Measurements from ENCODE around the gene S100B. TPM values are rescaled to one million over a fixed set of nuclear protein-coding genes. Genes with fewer than 3 reads are reported as not detected.

Gene S100B
- total RNA-seq, 4 donors from 2014 or later: 10.6 to 37.2 (median 23.2) TPM

GRCh38 chr21:46569081-46569480 lies 35.8 kb downstream of the S100B start:
- Histone ChIP-seq H3K27me3 (no peaks in the 10 kb centered on the region), H3K36me3 (peaks cover 0 to 36% (median 12%) of the 10 kb centered on the region in 4 donors), H3K9me3 (peaks cover 4% of the 10 kb centered on the region in 2 donors), H3K4me1 (no peaks in the 10 kb centered on the region), H3K27ac (no peak overlapping the region), H3K4me3 (no peak overlapping the region)
- WGBS, 2 donors (ENCODE audit: low coverage in 1 of 2): 89 to 94% methylated on average over 1 of the region's 1 CpG
- TF ChIP-seq POLR2A (IDR thresholded peaks at IDR 0.05): no peak
- no peak for TF ChIP-seq EP300 (IDR thresholded peaks at IDR 0.05; ENCODE audit: low read depth)
- TF ChIP-seq POLR2AphosphoS5 (IDR thresholded peaks at IDR 0.05): no peak
- TF ChIP-seq, protein P1, sequence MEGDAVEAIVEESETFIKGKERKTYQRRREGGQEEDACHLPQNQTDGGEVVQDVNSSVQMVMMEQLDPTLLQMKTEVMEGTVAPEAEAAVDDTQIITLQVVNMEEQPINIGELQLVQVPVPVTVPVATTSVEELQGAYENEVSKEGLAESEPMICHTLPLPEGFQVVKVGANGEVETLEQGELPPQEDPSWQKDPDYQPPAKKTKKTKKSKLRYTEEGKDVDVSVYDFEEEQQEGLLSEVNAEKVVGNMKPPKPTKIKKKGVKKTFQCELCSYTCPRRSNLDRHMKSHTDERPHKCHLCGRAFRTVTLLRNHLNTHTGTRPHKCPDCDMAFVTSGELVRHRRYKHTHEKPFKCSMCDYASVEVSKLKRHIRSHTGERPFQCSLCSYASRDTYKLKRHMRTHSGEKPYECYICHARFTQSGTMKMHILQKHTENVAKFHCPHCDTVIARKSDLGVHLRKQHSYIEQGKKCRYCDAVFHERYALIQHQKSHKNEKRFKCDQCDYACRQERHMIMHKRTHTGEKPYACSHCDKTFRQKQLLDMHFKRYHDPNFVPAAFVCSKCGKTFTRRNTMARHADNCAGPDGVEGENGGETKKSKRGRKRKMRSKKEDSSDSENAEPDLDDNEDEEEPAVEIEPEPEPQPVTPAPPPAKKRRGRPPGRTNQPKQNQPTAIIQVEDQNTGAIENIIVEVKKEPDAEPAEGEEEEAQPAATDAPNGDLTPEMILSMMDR (IDR thresholded peaks at IDR 0.05): no peak
- no peak for DNase-seq
- intact Hi-C loops (cut with DNase I; ENCODE audit: low total_unique reads): no loop called here
- in situ Hi-C loops (cut with MboI; ENCODE audit: low pct_ligation_motif_present in 1 of 4, low pct_unique_long_range_greater_than_20kb in 1 of 4, low sequenced_read_pairs in 3 of 4): no loop called here

DNA sequence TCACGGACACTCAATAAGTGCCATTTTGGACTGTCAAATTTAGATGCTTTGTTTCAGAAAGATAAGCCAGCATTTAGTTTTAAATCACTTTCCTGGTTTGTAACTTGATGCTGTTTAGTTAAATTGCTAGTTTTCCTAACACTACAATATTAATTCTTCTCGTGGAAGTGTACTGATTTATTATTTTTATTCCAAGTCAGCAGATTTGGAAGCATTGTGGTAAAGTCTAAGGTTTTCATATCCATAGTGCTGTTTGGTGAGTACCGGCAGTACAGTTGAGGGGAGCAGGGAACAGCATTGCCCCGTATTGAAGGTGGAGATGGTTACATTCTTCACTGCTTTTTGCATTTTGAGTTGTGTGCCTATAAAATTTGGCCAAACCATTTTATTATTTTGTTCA lies 36.3 kb downstream of the S100B start:
- H3K4me3 ChIP-seq: no peak overlapping the region
- peaks cover 0 to 41% (median 12%) of the 10 kb centered on the region in 4 donors for H3K36me3 ChIP-seq
- no peaks in the 10 kb centered on the region for H3K27me3 ChIP-seq
- in situ Hi-C loops (cut with MboI; ENCODE audit: low pct_ligation_motif_present in 1 of 4, low pct_unique_long_range_greater_than_20kb in 1 of 4, low sequenced_read_pairs in 3 of 4): no loop called here
- TF ChIP-seq POLR2A (IDR thresholded peaks at IDR 0.05) (no peak), EP300 (IDR thresholded peaks at IDR 0.05; ENCODE audit: low read depth) (no peak), POLR2AphosphoS5 (IDR thresholded peaks at IDR 0.05) (no peak)
- TF ChIP-seq, protein P1 (IDR thresholded peaks at IDR 0.05): no peak
- DNase-seq: no peak
- no peak overlapping the region for H3K27ac ChIP-seq
- 88 to 93% methylated on average over 4 of the region's 4 CpGs for WGBS, 2 donors (ENCODE audit: low coverage in 1 of 2)
- H3K9me3 ChIP-seq: peaks cover 4% of the 10 kb centered on the region in 2 donors
- H3K4me1 ChIP-seq: no peaks in the 10 kb centered on the region
- intact Hi-C loops (cut with DNase I; ENCODE audit: low total_unique reads): no loop called here

GRCh38 chr21:46567348-46567747 lies 37.5 kb downstream of the S100B start:
- 94 to 100% methylated on average over 1 to 15 of the region's 15 CpGs for WGBS, 2 donors (ENCODE audit: low coverage in 1 of 2)
- Histone ChIP-seq H3K27me3 (no peaks in the 10 kb centered on the region), H3K9me3 (no peaks in the 10 kb centered on the region), H3K27ac (no peak overlapping the region), H3K36me3 (peaks cover 0 to 34% (median 13%) of the 10 kb centered on the region in 4 donors), H3K4me3 (no peak overlapping the region), H3K4me1 (no peaks in the 10 kb centered on the region)
- in situ Hi-C loops (cut with MboI; ENCODE audit: low pct_ligation_motif_present in 1 of 4, low pct_unique_long_range_greater_than_20kb in 1 of 4, low sequenced_read_pairs in 3 of 4) (no loop called here), intact Hi-C loops (cut with DNase I; ENCODE audit: low total_unique reads) (no loop called here)
- no peak for DNase-seq
- TF ChIP-seq POLR2A (IDR thresholded peaks at IDR 0.05) (no peak), POLR2AphosphoS5 (IDR thresholded peaks at IDR 0.05) (no peak), EP300 (IDR thresholded peaks at IDR 0.05; ENCODE audit: low read depth) (no peak)
- TF ChIP-seq, protein P1 (IDR thresholded peaks at IDR 0.05): no peak

DNA sequence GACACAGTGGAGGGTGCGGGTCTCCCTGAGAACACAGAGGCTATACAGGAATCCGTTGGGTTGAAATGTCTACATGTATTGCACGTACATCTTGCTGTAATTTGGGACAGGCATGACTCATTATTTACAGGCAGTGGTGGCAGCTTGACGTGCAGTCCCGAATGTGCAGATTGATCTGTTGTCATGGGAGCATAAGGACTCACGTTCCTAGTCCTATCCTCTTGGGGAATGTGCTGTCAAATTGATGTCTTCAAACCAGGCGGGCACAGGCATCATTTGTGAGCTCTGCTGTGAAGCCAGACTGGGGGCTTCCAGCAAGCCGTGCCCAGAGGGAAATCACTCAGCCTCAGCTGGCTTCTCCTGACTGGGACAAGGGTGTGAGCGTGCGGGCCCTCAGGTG lies 40.5 kb downstream of the S100B start:
- Histone ChIP-seq H3K36me3 (peaks cover 0 to 27% (median 11%) of the 10 kb centered on the region in 4 donors), H3K4me3 (no peak overlapping the region), H3K27me3 (no peaks in the 10 kb centered on the region), H3K4me1 (no peaks in the 10 kb centered on the region), H3K27ac (no peak overlapping the region), H3K9me3 (no peaks in the 10 kb centered on the region)
- 94% methylated on average over 10 of the region's 10 CpGs; no CpG with 5 or more reads in 1 of the 2 donors for WGBS, 2 donors (ENCODE audit: low coverage in 1 of 2)
- DNase-seq: no peak
- intact Hi-C loops (cut with DNase I; ENCODE audit: low total_unique reads) (no loop called here), in situ Hi-C loops (cut with MboI; ENCODE audit: low pct_ligation_motif_present in 1 of 4, low pct_unique_long_range_greater_than_20kb in 1 of 4, low sequenced_read_pairs in 3 of 4) (no loop called here)
- TF ChIP-seq POLR2A (IDR thresholded peaks at IDR 0.05): no peak
- no peak for TF ChIP-seq POLR2AphosphoS5 (IDR thresholded peaks at IDR 0.05)

All from transverse colon (tissue), 4 donors.